CD4-positive, alpha-beta T cell treated with Interleukin-17A for 4 hours (primary cell): ENCODE results near the gene SET.
A peak's percentile ranks its signal among the peaks of the same experiment; 100 is the strongest.

Experiments
- DNase-seq: peaks from one replicate; pipeline ENCODE4 v3.0.0-alpha.2; 2020; ENCODE audit warnings: mixed read lengths

SET gene

GRCh38 chr9:128732576-128732975 is 43.6 kb downstream of the SET start:
- DNase-seq, result no peak

DNA sequence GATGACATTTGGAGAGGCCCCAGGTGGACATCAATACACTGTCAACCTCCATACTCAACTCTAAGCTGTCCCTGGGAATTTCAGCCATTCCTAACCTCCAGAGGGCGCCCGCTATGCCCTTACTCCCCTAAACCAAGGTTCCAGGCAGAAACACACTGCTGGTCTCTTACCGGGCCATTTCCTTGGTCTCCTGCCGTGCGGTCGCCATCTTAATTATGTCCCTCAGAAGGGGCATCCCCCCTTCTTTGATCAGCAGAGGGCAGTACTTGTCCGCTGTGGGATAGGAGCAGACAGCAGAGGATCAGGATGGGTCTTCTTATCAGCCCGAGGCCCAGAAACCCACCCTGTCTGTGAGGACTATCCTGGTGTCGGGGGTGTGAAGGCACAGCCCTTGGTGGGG is 44.2 kb downstream of the SET start:
- peak; percentile 33 for DNase-seq

GRCh38 chr9:128735373-128735772 is 46.4 kb downstream of the SET start:
- DNase-seq, result no peak

- no peak for DNase-seq
Observed at GRCh38 chr9:128742401-128742800, 53.4 kb downstream of the SET start.

- no peak for DNase-seq
Observed at GRCh38 chr9:128743421-128743820, 54.4 kb downstream of the SET start.
